Umbilical cord (tissue), 2 donors: ENCODE data around the gene FNDC8. TPM values are rescaled to one million over a fixed set of nuclear protein-coding genes. Genes with fewer than 3 reads are reported as not detected.
A peak's percentile ranks its signal among the peaks of the same experiment; 100 is the strongest.
"Not testable (repeated sequence)": the region's sequence is repeated elsewhere in the genome, so short reads cannot be mapped to it uniquely, and the experiment has no call there.

Experiments
- DNase-seq: peaks from one replicate; pipeline ENCODE4 v3.0.0-alpha.2; 2015; ENCODE audit warnings: low spot score
- total RNA-seq: library from RNA; depleted of rRNA; stranded (reverse); fragments of >200 nt; gene quantifications from one replicate; pipeline ENCODE4 v1.2.3, GENCODE V29; 2014; ENCODE audit warnings: low replicate concordance; ENCODE audit not compliant: insufficient read depth

FNDC8 gene
- total RNA-seq, 1 donor from 2014 or later = not detected

DNA sequence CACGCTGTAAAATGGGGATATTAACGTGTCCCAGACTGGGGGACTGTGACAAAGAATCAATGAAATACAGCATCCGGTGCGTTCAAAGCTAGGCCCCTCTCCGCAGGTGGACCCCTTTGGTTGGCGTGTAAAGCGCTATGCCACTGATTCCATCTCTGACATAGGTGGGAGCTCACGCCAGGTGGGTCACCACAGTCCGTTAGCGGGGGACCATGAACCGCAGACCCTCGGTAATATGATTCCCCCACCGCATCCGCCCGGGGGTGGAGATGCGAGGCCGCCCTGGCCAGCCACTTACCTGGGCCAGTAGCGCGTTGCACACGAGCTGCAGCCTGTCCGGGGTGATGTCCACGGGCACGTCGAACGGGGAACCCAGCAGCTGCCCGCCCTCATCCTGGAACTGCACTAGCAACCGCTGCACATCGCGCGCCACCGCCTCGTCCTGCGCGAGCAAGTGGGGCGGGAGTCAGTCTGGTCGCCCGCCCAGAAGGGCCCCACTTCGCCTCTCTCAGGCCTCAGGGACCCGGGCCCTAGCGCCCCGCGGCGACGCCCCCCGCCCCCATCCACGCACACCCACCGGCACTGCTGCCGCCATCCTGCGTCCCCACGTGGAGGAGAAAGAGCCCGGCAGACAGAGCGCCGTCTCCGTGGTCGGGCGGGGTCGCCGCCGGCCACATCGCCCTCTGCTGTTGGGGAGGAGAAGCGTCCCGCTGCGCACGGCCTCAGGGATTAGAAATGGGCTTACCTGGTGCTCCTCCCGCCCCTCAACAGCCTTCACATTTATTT, 20.5 kb downstream of the FNDC8 start, which contains the start of gene NLE1:
Gene NLE1 (minus strand): TSS at position 623 of the 786 bp plus-strand sequence. CDS start 28 bp downstream, at position 595.
- DNase-seq = peak; percentile 71

DNA sequence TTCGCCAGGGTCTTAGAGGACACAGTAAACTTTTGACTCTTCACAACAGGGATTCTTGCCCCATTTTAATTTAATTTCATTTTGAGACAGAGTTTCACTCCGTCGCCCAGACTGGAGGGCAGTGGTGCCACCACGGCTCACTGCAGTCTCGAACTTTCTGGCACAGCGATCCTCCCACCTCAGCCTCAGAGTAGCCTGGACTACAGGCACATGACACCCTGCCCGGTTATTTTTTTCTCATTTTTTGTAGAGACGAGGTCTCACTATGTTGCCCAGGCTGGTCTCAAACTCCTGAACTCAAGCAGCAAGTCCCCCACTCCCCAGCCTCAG, 21.0 kb downstream of the FNDC8 start:
- DNase-seq = no peak

DNA sequence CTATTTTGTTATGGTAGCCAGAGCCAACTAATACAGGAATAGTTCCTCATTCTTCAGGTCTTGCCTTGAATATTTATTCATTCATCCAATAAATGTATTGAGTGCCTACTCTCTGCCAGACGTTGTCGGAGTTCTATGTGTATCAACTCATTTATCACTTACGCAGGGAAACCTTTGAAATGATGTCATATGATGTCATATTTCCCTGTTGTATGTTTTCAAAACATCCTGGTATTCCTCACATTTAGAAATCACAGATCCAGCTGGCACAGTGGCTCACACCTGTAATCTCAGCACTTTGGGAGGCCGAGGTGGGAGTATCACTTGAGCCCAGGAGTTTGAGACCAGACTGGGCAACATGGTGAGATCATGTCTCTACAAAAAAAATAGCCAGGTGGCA, 23.4 kb downstream of the FNDC8 start:
- no peak for DNase-seq

- no peak for DNase-seq
These were observed 24.9 kb downstream of the FNDC8 start for GRCh38 chr17:35146214-35146833.

DNA sequence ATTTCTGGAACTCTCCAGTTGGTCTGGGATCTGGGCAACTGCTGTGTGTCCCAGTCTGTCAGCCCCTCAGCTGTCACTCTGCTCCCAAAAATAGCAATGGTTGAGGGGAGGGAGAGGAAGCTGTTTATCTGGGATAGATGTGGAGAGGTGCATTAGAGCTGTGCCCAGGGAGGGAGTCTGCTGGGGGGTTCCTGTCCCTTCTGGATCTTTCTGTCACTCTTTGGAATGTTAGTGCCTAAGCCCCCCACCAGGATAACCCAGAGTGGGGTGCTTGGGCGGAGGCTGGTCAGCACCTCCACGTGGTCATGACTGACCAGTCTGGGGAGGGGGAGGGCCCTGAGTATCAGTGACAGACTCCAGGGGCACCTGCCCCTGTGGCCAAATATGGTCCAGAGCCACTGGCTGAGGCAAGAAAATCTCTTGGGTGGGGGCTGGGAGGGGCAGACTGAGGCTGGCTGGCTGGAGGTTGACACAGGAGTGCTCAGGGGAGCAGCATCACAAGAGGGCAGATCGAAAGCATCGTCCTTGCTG, 26.0 kb downstream of the FNDC8 start, which contains the start of gene UNC45B:
Gene UNC45B (plus strand): TSS at position 443 of the 531 bp plus-strand sequence. CDS start 447 bp downstream, outside the sequence.
- no peak for DNase-seq

DNA sequence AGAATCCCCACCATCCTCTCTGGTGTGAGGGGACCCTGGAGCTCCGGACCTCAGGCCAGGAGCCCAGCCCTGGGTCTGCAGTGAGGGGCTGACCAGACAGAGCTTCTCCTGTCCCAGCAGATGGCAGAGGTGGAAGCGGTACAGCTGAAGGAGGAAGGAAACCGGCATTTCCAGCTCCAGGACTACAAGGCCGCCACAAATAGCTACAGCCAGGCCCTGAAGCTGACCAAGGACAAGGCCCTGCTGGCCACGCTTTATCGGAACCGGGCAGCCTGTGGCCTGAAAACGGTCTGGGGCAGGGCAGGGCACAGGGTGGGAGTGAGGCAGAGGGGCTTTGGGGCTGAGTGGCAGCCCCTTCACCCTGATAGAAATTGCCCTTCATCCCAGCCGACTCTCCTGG, 26.7 kb downstream of the FNDC8 start:
- no peak for DNase-seq

DNA sequence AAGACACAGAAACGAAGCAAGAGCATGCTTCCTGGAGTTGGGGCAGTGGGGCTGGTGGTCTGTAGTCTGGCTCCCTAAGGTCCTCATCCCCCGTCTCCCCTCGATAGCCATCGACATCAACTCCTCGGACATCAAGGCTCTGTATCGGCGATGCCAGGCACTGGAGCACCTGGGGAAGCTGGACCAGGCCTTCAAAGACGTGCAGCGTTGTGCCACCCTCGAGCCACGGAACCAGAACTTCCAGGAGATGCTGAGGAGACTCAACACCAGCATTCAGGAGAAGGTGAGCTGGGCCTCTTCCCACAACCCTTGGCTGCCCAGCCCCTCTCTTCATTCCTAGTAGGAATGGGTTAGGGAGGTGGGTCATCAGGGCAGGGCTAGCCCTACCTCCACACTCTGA, 28.5 kb downstream of the FNDC8 start:
- no peak for DNase-seq

DNA sequence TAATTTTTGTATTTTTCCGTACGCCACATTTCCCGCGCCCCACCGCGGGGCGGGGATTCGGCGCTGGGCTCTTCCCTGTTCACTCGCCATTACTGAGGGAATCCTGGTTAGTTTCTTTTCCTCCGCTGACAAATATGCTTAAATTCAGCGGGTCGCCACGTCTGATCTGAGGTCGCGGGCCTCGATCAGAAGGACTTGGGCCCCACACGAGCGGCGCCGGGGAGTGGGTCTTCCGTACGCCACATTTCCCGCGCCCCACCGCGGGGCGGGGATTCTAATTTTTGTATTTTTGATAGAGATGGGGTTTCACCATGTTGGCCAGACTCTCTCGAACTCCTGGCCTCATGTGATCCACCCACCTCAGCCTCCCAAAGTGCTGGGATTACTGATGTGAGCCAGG, 29.7 kb downstream of the FNDC8 start:
- not testable (repeated sequence) for DNase-seq

- no peak for DNase-seq
These were observed 31.2 kb downstream of the FNDC8 start for GRCh38 chr17:35152421-35153140.

DNA sequence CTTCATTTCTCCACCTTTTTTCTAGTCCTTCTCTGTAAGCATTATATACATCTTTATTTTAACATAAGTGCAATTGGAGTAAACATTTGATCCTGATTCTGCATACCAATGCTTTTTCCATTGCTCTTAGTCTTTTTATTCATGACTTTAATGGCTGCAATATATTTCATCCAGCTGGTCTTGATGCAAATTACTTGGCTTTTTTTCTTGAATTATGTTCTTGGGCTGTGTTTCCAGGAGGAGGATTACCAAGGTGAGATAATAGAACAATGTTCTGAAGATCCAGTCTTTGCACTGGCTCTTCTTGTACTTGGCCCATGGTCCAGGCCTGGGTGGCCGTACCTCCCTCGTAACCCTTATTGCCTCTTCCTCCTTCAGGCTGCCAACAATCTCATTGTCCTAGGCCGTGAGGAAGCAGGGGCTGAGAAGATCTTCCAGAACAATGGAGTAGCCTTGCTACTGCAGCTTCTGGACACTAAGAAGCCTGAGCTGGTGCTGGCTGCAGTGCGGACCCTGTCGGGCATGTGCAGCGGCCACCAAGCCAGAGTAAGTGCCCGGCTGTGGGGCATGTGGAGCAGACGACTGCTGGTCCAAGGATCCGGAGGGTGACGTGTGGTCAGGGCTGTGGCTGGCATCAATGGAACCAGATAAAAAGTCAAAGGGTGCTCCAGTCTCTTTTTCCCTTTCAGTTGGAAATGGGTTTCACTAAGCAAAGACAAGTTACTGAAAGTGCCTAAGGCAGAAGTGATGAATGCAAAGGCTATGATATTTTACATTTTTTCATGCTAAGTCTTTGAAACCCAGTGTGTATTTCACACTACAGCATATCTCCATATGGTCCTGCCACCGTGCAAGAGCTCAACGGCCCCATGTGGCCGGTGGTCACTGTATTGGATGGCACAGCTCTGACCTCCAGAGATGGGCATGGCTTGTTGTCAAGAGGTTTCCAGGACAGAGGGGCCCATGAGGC, 33.1 kb downstream of the FNDC8 start:
- no peak for DNase-seq

DNA sequence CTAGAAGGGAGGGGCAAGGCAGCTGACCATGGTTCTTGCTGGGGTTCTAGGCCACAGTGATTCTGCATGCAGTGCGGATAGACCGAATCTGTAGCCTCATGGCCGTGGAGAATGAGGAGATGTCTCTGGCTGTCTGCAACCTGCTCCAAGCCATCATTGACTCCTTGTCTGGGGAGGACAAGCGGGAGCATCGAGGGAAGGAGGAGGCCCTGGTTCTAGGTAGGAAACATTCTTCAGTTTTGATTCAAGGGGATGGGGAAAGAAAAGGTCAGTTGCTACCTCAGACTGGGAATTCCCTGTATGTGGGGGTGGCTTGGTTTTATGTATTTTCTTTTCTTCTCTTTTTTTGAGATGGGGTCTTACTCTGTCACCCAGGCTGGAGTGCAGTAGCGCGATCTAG, 33.8 kb downstream of the FNDC8 start:
- DNase-seq = no peak

DNA sequence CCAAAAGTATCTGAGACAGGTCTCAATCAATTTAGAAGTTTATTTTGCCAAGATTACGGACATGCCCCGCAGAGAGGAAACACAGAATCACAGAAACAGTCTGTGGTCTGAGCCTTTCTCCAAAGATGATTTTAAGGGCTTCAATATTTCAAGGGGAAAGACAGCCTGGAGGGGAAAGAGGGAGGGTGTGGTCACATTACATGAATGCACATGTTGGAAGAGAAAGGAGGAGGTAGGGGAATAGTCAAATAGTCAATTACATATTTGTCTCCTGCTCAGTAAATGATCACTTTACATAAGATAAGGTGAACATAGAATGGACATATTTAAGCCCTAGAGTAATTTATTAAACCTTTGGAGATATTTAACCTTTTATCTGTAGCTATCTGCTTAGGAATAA, 38.5 kb downstream of the FNDC8 start:
- no peak for DNase-seq

- DNase-seq = no peak
These were observed 39.2 kb downstream of the FNDC8 start for GRCh38 chr17:35160354-35161201.

- no peak for DNase-seq
These were observed 39.9 kb downstream of the FNDC8 start for GRCh38 chr17:35161281-35161761.

GRCh38 chr17:35162755-35163154, 41.3 kb downstream of the FNDC8 start:
- DNase-seq = no peak

DNA sequence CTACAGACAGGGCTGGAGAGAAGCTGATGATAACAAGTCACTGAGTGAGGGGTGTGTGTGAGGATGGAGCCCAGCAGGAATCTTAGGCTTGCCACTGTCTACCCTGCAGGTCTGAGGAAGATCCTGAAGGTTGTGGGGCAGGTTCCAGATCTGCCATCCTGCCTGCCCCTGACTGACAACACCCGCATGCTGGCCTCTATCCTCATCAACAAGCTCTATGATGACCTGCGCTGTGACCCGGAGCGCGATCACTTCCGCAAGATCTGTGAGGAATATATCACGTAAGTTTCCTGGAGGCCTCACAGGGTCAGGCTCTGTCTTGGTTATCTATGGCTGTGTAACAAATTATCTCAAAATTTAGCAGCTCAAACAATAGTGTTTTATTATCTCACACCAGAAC, 42.5 kb downstream of the FNDC8 start:
- DNase-seq = no peak

DNA sequence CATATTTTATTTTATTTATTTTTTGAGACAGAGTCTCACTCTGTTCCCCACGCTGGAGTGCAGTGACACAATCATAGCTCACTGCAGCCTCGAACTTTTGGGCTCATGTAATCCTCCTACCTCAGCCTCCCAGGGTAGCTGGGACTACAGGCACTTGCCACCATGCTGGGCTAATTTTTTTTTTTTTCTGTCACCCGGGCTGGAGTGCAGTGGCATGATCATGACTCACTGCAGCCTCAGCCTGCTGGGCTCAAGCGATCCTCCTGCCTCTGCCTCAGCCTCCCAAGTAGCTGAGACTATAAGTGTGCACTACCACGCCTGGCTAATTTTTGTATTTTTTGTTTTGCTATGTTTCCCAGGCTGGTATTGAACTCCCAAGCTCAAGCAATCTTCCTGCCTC, 43.3 kb downstream of the FNDC8 start:
- no peak for DNase-seq

DNA sequence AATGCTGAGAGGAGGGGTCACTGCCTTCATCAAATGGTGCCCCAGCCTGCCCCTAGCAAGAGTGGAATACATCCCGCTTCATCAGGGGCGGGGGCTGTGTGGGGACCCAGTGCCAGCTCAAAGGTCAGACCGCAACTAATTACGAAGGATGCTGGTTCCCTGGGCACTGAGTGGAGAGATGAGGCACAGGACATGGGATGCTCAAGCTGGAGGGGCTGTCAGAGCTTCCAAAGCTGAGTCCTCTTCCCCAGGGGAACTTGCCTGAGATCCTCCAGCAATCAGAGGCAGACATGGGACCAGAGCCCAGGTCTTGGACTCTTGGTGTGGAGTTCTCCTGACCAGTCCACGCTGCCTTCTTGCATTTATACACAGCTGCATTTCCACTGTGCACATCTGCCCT, 45.1 kb downstream of the FNDC8 start:
- DNase-seq = no peak

DNA sequence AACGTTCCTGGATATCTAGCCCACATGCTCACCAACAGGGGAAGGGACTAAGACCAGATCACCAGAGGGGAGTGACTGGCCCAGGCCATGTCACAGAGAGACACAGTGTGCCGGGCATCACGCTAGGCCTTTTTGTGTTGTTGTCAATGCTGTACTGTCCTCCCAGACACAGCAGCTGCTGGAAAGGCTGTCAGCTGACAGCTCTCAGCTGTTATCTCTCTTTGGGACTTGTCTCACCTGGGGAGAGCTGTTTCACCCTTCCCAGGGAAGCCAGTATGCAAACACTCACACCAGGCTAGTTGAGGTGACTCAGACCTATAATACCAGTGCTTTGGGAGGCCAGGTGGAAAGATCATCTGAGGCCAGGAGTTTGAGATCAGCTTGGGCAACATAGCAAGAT, 45.6 kb downstream of the FNDC8 start:
- no peak for DNase-seq

GRCh38 chr17:35167666-35168065, 46.3 kb downstream of the FNDC8 start:
- no peak for DNase-seq
